Hepatocyte (in vitro differentiated cells): Measurements from ENCODE around the gene NPTXR.

Source experiments
- CTCF ChIP-seq: fragments of 200-600 bp; sonication (generic); IDR thresholded peaks from 2 replicates; pipeline ENCODE4 v1.5.1; 2016; ENCODE audit warnings: antibody characterized with exemption, mild to moderate bottlenecking; ENCODE audit not compliant: poor library complexity
- EZH2 ChIP-seq: fragments of 200-600 bp; sonication (generic); IDR thresholded peaks from 2 replicates; pipeline ENCODE4 v1.6.1; 2016; ENCODE audit warnings: antibody characterized with exemption, mild to moderate bottlenecking, borderline replicate concordance

DNA sequence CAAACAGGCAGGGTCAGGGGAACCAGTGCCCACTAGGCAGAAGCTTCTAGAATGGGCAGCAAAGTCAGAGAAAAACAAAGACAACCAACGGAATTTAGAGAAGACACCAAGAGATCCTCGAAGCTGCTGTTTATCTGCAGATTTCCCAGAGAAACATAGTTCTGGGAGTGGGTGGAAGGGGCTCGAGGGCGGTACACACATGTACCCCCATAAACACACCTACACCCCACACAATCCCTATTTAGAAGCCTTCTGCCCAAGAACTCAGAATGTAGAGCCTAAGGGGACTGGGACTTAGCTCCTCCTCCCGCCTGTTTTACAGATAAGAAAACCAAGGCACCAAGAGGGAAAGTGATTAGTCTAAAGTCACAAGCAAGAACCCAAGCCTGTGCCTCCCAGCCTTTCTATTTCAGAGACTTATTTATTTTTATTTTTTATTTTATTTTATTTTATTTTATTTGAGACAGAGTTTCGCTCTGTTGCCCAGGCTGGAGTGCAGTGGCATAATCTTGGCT, 6.4 kb downstream of the NPTXR start:
- TF ChIP-seq CTCF (no peak), EZH2 (no peak)
